H1 (cell line): ENCODE data around the gene RPS3A. TPM values are rescaled to one million over a fixed set of nuclear protein-coding genes. Genes with fewer than 3 reads are reported as not detected.

ENCODE experiments used
- ATF2 ChIP-seq: IDR thresholded peaks from 2 replicates; pipeline ENCODE4 v1.6.1; 2012; ENCODE audit warnings: low read length, inconsistent platforms
- ATF3 ChIP-seq: IDR thresholded peaks from 2 replicates; pipeline ENCODE4 v1.6.1; 2011; ENCODE audit warnings: low read depth, mild to moderate bottlenecking, low read length; ENCODE audit not compliant: insufficient read depth
- CEBPB ChIP-seq: IDR thresholded peaks from 2 replicates; pipeline ENCODE4 v1.6.1; 2012; ENCODE audit warnings: low read depth, low read length
- HDAC6 ChIP-seq: IDR thresholded peaks from one replicate; pipeline ENCODE4 v1.7.1; 2012; ENCODE audit warnings: low read depth, mild to moderate bottlenecking, inconsistent platforms, low read length, moderate library complexity
- JUN ChIP-seq: IDR thresholded peaks from 2 replicates; pipeline ENCODE4 v1.6.1; 2011; ENCODE audit warnings: low read depth, mild to moderate bottlenecking, improper control_type of control experiment, low read length
- KDM5A ChIP-seq: fragments of 200-600 bp; IDR thresholded peaks from 2 replicates; pipeline ENCODE4 v1.7.1; 2012; ENCODE audit warnings: mild to moderate bottlenecking, low read length, inconsistent platforms, mixed read lengths
- NRF1 ChIP-seq: IDR thresholded peaks from 2 replicates; pipeline ENCODE4 v1.6.1; 2011; ENCODE audit warnings: mild to moderate bottlenecking, low read depth, low read length, improper control_type of control experiment
- POU5F1 ChIP-seq: IDR thresholded peaks from 2 replicates; pipeline ENCODE4 v1.6.1; 2011; ENCODE audit warnings: low read depth, mild to moderate bottlenecking, low read length, moderate library complexity
- RAD21 ChIP-seq, 2 experiments: IDR thresholded peaks in 1 of 2; conservative IDR thresholded peaks in 1 of 2; 2 replicates each; pipeline ENCODE4 v1.6.1; 2011; ENCODE audit warnings: low read depth in 2 of 2, low read length in 2 of 2, improper control_type of control experiment in 1 of 2, inconsistent platforms in 1 of 2, mild to moderate bottlenecking in 1 of 2, moderate library complexity in 1 of 2
- RBBP5 ChIP-seq: IDR thresholded peaks from 2 replicates; pipeline ENCODE4 v1.7.1; 2012; ENCODE audit warnings: low read depth, mild to moderate bottlenecking, inconsistent platforms, low read length, moderate library complexity, borderline replicate concordance
- RXRA ChIP-seq: IDR thresholded peaks from 2 replicates; pipeline ENCODE4 v1.6.1; 2011; ENCODE audit warnings: low read depth, mild to moderate bottlenecking, low read length, moderate library complexity; ENCODE audit not compliant: insufficient read depth
- SP4 ChIP-seq: IDR thresholded peaks from 2 replicates; pipeline ENCODE4 v1.6.1; 2012; ENCODE audit warnings: low read length, inconsistent platforms
- TBP ChIP-seq: IDR thresholded peaks from 2 replicates; pipeline ENCODE4 v1.6.1; 2011; ENCODE audit warnings: low read depth, low read length, improper control_type of control experiment
- TCF12 ChIP-seq: IDR thresholded peaks from 2 replicates; pipeline ENCODE4 v1.6.1; 2011; ENCODE audit warnings: low read depth, mild to moderate bottlenecking, low read length
- polyA plus RNA-seq, 7 experiments: library from polyadenylated mRNA; depleted of rRNA in 3 of 7; stranded (reverse) in 5 of 7; unstranded in 2 of 7; fragments of >200 nt in 5 of 7; fragments of 200-250 nt in 2 of 7; gene quantifications; 1 replicate in 5 of 7; 2 replicates in 1 of 7; 4 replicates in 1 of 7; pipeline versions ENCODE4 v1.2.1 to v1.2.3, GENCODE V29; 2011 to 2013; ENCODE audit warnings: missing spikeins in 2 of 7, mixed read lengths in 2 of 7
- total RNA-seq: library from RNA; stranded (reverse); fragmentation: NEBNext Ultra II Directional; extraction: Animal tissue kit (Norgen Biotek cat#: 25700); gene quantifications from 2 replicates; pipeline ENCODE4 v1.2.1, GENCODE V29; 2021

Gene RPS3A
- total and polyA plus RNA-seq, 2 of the 8 experiments (the other 6 are each of a cell fraction or from before 2014, with no cell fraction given): 2,162 to 2,822 TPM

DNA sequence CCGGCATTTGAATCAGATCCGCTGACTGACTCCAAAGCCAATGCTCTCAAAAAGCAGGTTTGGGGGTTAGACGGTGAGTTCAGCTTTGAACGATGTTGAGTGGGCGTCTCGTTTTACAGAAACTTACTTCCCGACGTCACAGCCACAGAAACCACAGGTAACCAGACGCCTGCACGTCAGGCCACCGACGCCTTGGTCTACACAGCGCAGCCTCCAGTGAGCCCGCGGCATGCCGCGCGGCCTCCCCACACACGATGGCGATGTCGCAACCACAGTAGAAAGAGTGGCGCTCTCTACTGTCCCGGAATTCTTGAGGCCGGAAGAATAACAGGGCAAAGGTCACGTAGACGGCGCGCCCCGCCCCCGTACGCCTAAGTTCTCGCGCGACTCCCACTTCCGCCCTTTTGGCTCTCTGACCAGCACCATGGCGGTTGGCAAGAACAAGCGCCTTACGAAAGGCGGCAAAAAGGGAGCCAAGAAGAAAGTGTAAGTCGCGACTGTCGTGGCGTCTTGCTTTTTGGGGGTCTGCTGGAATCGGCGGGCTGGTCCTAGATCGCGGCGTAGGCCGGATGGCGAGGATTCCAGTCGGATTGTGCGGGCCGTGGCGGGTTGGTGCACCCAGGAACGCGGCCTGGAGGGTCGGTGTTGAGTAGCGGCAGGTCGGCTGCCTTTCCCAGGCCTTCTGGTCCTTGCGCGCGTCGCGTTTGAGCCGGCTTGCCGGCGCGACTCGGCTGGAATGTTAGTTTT lies at the start of gene RPS3A (continued):
- no peak for TF ChIP-seq KDM5A
- peak; percentile 97 for TF ChIP-seq CEBPB
- TF ChIP-seq POU5F1: no peak
- peak; percentile 98 for TF ChIP-seq TBP
- TF ChIP-seq ATF3: no peak
- no peak for TF ChIP-seq JUN
- TF ChIP-seq NRF1: peak; percentile 28; the same call in 1 of the 2 replicates
- peak; percentile 12; the same call in 1 of the 2 replicates for TF ChIP-seq RBBP5
- no peak for TF ChIP-seq HDAC6
- TF ChIP-seq ATF2: 0 out of 2 replicates have a peak, but pooled peaks have one; percentile 72
- TF ChIP-seq RXRA: peak; percentile 90; the same call in 1 of the 2 replicates
- peak in 1 of 2 experiments; percentile 5; a peak in 1 of 4 replicates for TF ChIP-seq RAD21 (IDR thresholded peaks at IDR 0.05 in 1 of 2, conservative IDR thresholded peaks at IDR 0.05 in 1 of 2; ENCODE audit: low read depth in 2 of 2, low read length in 2 of 2)
- no peak for TF ChIP-seq TCF12
- peak; percentile 55; the same call in 1 of the 2 replicates for TF ChIP-seq SP4
